Left lobe of liver (tissue), 2 donors: Measurements from ENCODE around the gene TJP2. TPM values are rescaled to one million over a fixed set of nuclear protein-coding genes. Genes with fewer than 3 reads are reported as not detected.

ENCODE experiments used
- ATAC-seq: fragments of 200-7000 bp; cut with Tn5 transposase; one replicate; pipeline ENCODE4 v1.9.1; 2020; ENCODE audit warnings: mild to moderate bottlenecking, moderate library complexity
- DNase-seq: peaks from one replicate; pipeline ENCODE4 v3.0.0-alpha.2; 2020; ENCODE audit warnings: low spot score
- total RNA-seq: library from RNA; stranded (reverse); gene quantifications from one replicate; pipeline ENCODE4 v1.2.1, GENCODE V29; 2021
- donor health status: DM: no; HTN: no; CAD: no; lungs with moderate emphysema.
- donor health status: DM: no; HTN: yes; CAD: no.

TJP2 gene
- 81.2 TPM for total RNA-seq

GRCh38 chr9:69173891-69174615 is at the start of gene TJP2:
Gene TJP2 (plus strand): TSS chr9:69174277. CDS start chr9:69174373, 96 bp downstream.
- DNase-seq, result peak; percentile 92
- ATAC-seq, result peak; percentile 85

DNA sequence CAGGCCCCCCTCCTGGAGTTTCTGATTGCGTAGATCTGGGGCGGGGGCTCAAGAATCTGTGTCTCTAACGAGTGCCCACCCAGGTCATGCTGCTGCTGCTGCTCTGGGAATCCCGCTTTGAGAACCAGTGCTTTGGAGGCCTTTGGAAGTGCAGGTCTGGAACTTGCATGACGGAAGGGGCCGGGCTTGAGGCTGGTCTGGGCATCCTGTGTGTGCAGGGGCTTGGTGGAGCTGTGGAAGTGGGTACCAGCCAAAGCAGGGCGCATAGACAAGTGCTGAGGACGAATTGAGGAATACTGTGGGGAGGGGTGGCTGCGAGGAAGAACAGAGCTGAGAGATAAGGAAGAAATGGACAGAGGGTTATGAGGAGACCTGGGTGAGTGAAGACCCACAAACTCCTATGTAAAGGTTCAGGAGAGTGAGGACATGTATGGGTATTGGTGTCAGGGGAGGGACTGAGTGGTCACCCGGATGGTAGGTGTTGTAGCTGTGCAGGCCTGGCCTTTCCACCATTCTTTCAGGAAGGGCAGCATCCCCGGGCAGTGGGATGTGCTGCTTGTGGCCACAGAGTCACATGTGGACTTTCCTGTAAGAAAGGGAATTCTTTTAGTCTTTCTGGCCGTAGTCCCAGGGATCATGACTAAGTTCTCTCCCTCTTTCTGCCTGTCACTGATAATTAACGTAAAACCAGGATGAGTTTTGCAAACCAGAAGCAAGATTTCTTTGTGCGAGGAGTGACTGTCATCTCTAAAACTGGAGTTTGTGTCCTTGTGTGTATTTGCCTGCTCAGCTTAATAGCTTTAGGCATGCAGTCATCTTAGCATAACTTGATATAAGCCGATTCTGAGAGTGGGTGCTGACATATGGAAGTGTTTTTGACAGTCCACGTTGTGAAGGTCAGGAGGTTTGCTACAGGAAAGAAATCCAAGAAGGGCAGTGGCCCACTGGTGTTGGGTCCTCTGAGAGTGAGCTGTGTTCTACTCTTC is 43.3 kb upstream of the TJP2 start:
- DNase-seq (peak; percentile 34), ATAC-seq (peak; percentile 18)

GRCh38 chr9:69131682-69132081 is 42.4 kb upstream of the TJP2 start:
- DNase-seq (peak; percentile 29), ATAC-seq (peak; percentile 67)

- ATAC-seq (no peak), DNase-seq (no peak)
Observed at GRCh38 chr9:69132361-69132760, 41.7 kb upstream of the TJP2 start.

GRCh38 chr9:69134412-69134811 is 39.7 kb upstream of the TJP2 start:
- peak; percentile 23 for DNase-seq
- ATAC-seq, result no peak

- DNase-seq (peak; percentile 4), ATAC-seq (no peak)
Observed at GRCh38 chr9:69136185-69136584, 37.9 kb upstream of the TJP2 start.

GRCh38 chr9:69136779-69137178 is 37.3 kb upstream of the TJP2 start:
- DNase-seq (peak; percentile 7), ATAC-seq (peak; percentile 34)

- DNase-seq (peak; percentile 19), ATAC-seq (no peak)
Observed at GRCh38 chr9:69137311-69137710, 36.8 kb upstream of the TJP2 start.

DNA sequence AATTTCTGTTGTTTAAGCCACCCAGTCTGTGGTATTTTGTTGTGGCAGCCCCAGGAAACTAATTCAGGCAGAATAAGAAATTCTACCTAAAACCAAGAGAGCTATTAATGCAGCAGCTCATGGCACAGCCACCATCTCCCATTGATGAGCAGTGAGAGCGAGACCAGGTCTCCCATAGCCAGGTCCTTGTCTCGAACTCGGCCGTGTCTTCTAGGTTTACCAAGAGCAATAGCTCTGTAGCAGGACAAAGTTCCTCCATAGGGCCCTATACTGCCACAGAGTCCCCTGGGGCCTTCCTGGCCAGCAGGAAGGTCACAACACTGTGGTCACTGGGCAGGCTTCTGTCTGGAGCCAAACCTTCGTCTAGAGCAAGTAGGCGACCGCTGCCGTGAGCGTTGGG is 34.5 kb upstream of the TJP2 start:
- ATAC-seq, result no peak
- no peak for DNase-seq

DNA sequence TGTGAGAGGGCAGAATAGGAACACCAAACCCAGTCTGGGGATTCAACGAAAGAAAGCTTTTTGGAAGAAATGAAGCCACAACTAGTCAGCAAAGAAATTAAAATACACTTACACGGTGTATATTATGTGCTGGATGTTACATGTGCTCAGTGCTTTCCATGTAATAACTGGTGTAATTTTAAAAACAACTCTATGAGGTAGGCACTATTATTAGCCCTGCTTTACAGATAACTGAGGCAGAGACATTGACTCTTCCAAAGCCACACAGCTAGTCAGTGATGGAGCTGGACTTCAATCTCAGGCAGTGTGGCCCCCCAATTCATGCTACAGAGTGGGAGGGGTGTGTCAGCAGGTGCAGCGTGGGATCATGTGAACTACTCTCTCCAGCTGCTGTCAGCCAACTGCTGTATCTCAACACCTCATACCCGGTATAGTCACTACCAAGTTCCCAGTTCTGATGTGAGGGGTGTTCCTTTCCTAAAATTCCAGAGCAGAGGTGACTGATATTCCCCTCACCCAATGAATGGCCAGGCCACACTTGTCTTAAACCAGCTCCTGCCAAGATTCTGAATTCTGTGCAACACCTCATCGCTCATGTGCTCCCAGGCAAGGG is 33.8 kb upstream of the TJP2 start:
- no peak for ATAC-seq
- no peak for DNase-seq

- DNase-seq, result no peak
- ATAC-seq, result peak; percentile 30
Observed at GRCh38 chr9:69141851-69142250, 32.2 kb upstream of the TJP2 start.

- no peak for ATAC-seq
Observed at GRCh38 chr9:69143291-69143690, 30.8 kb upstream of the TJP2 start.

DNA sequence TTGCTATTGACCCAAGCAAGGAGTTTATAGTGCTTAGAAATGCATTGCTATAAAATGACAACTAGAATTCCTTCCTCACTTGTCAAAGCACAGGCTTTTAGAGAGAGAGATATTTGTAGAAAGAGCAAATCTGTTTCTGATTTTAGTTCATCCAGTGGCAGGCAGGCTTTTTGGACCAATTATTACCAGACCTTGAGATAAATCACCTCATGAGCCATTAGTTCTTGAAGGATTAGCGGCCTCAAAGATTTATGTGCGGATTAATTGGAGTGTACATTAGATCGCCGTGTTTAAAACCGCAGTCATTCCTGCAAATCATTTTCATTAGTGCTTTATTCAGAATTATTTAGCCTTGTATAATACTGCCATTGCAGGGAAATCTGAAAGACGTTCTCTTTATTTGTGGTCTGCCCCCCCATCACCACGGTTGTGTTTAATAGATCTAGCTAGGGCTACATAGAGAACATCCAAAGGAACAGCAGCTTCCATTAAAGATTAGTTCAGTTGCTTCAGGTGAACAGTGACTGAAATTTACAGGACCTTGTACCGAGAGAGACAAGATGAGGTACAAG is 28.8 kb upstream of the TJP2 start:
- no peak for ATAC-seq
- no peak for DNase-seq

More at GRCh38 chr9:69143291-69143690, 30.8 kb upstream of the TJP2 start:
- no peak for DNase-seq

GRCh38 chr9:69147041-69147834 is 26.8 kb upstream of the TJP2 start:
- DNase-seq (no peak), ATAC-seq (peak; percentile 79)

- DNase-seq (no peak), ATAC-seq (no peak)
Observed at GRCh38 chr9:69149321-69149807, 24.7 kb upstream of the TJP2 start.

DNA sequence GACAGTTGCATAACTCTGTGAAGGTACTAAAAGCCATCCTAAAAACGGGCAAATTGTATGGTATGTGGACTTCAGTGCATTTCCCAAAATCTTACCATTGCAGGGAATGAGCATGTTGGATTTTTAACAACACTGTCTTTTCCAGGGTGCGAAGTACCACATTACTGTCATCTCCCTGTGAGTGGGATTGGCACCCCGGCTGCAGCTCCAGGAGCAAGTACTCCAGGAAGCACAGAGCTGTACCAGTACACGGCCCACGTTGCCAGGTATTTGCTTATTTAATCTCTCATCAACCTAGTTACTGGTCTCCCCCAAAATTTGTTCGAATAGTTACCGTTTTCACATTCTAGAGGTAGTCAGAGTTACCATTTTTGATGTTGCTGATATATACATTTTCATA is 22.6 kb upstream of the TJP2 start:
- DNase-seq (no peak), ATAC-seq (no peak)

GRCh38 chr9:69153707-69154521 is 20.2 kb upstream of the TJP2 start:
- ATAC-seq (peak; percentile 78), DNase-seq (peak; percentile 82)

DNA sequence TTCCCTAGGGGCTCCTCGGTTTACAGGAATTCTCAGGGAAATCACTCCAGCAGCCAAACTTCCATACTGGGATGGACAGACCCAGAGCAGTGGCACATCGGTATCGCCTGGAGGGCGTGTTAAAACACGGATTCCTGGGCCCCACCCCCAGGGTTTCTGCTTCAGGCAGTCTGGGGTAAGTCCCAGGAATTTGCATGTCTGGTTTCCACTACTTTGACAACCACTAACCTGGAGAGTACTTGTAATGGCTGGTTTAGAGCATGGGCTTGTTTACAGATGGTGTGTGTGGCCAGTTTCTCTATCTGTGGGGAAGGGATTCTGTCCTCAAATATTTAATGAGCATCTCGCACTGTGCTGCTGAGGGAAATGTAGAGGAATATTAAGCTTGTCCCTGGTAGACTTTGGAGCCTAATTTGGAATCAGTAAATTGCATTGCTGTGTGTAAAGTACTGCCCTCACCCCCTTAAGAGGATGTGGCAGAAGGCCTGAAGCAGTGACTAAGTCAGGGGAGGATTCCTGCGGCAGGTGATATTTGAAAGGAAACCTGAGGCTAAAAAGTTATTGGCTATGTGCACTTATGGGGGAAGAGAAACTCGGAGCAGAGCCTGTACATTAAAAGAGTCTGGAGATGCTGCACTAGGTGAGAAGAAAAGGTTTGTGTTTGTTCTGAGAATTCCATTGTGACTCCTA is 18.6 kb upstream of the TJP2 start:
- ATAC-seq (peak; percentile 24), DNase-seq (no peak)
